ENCODE results near the gene NBEA.
"Not testable (repeated sequence)": the region's sequence is repeated elsewhere in the genome, so short reads cannot be mapped to it uniquely, and the experiment has no call there.

The NBEA gene

GRCh38 chr13:35664747-35665146 is 722.7 kb downstream of the NBEA start:
- no peaks in the 10 kb centered on the region for H3K4me1 ChIP-seq
- H3K36me3 ChIP-seq: peaks cover 12% of the 10 kb centered on the region
- no peak for TF ChIP-seq CTCF (IDR thresholded peaks at IDR 0.05; ENCODE audit: low read depth, low read length)
- no peak overlapping the region for H3K4me3 ChIP-seq (ENCODE audit: low read depth, low read length)
- no peak for DNase-seq
- no peaks in the 10 kb centered on the region for H3K27me3 ChIP-seq
- H3K9me3 ChIP-seq: no peaks in the 10 kb centered on the region

- Histone ChIP-seq H3K4me1 (no peaks in the 10 kb centered on the region), H3K9me3 (no peaks in the 10 kb centered on the region), H3K4me3 (ENCODE audit: low read depth, low read length) (no peak overlapping the region), H3K27me3 (no peaks in the 10 kb centered on the region), H3K36me3 (peaks cover 16% of the 10 kb centered on the region)
- TF ChIP-seq CTCF (IDR thresholded peaks at IDR 0.05; ENCODE audit: low read depth, low read length): no peak
- no peak for DNase-seq
Observed at GRCh38 chr13:35669321-35669720, 727.3 kb downstream of the NBEA start.

GRCh38 chr13:35672611-35673010 is 730.5 kb downstream of the NBEA start:
- H3K27me3 ChIP-seq: no peaks in the 10 kb centered on the region
- DNase-seq: no peak
- H3K4me3 ChIP-seq (ENCODE audit: low read depth, low read length): no peak overlapping the region
- H3K4me1 ChIP-seq: no peaks in the 10 kb centered on the region
- H3K36me3 ChIP-seq: peaks cover 4% of the 10 kb centered on the region
- no peak for TF ChIP-seq CTCF (IDR thresholded peaks at IDR 0.05; ENCODE audit: low read depth, low read length)
- H3K9me3 ChIP-seq: no peaks in the 10 kb centered on the region

GRCh38 chr13:35675651-35676050 is 733.6 kb downstream of the NBEA start:
- H3K4me1 ChIP-seq: no peaks in the 10 kb centered on the region
- DNase-seq: no peak
- no peaks in the 10 kb centered on the region for H3K27me3 ChIP-seq
- TF ChIP-seq CTCF (IDR thresholded peaks at IDR 0.05; ENCODE audit: low read depth, low read length): no peak
- peaks cover 3% of the 10 kb centered on the region for H3K36me3 ChIP-seq
- H3K4me3 ChIP-seq (ENCODE audit: low read depth, low read length): no peak overlapping the region
- H3K9me3 ChIP-seq: no peaks in the 10 kb centered on the region

- not testable (repeated sequence) for H3K4me1 ChIP-seq; H3K4me3 ChIP-seq (ENCODE audit: low read depth, low read length); DNase-seq; H3K27me3 ChIP-seq; H3K9me3 ChIP-seq; H3K36me3 ChIP-seq
- TF ChIP-seq CTCF (IDR thresholded peaks at IDR 0.05; ENCODE audit: low read depth, low read length): peak; percentile 18; the same call in 1 of the 2 replicates
Observed at GRCh38 chr13:35677863-35678262, 735.8 kb downstream of the NBEA start.

GRCh38 chr13:35681685-35682084 is 739.6 kb downstream of the NBEA start:
- no peak for DNase-seq
- no peak for TF ChIP-seq CTCF (IDR thresholded peaks at IDR 0.05; ENCODE audit: low read depth, low read length)
- H3K27me3 ChIP-seq: no peaks in the 10 kb centered on the region
- H3K9me3 ChIP-seq: no peaks in the 10 kb centered on the region
- no peak overlapping the region for H3K4me3 ChIP-seq (ENCODE audit: low read depth, low read length)
- no peaks in the 10 kb centered on the region for H3K4me1 ChIP-seq
- H3K36me3 ChIP-seq: no peaks in the 10 kb centered on the region
